GM19025 (cell line): ENCODE data around the gene RNPC3.

Experiments
- ATAC-seq: cut with Tn5 transposase; IDR thresholded peaks from one replicate; pipeline ENCODE4 v1.9.1; 2021; ENCODE audit warnings: mild to moderate bottlenecking, low read depth, moderate library complexity; ENCODE audit not compliant: unreplicated experiment

RNPC3 gene, protein sequence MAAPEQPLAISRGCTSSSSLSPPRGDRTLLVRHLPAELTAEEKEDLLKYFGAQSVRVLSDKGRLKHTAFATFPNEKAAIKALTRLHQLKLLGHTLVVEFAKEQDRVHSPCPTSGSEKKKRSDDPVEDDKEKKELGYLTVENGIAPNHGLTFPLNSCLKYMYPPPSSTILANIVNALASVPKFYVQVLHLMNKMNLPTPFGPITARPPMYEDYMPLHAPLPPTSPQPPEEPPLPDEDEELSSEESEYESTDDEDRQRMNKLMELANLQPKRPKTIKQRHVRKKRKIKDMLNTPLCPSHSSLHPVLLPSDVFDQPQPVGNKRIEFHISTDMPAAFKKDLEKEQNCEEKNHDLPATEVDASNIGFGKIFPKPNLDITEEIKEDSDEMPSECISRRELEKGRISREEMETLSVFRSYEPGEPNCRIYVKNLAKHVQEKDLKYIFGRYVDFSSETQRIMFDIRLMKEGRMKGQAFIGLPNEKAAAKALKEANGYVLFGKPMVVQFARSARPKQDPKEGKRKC

DNA sequence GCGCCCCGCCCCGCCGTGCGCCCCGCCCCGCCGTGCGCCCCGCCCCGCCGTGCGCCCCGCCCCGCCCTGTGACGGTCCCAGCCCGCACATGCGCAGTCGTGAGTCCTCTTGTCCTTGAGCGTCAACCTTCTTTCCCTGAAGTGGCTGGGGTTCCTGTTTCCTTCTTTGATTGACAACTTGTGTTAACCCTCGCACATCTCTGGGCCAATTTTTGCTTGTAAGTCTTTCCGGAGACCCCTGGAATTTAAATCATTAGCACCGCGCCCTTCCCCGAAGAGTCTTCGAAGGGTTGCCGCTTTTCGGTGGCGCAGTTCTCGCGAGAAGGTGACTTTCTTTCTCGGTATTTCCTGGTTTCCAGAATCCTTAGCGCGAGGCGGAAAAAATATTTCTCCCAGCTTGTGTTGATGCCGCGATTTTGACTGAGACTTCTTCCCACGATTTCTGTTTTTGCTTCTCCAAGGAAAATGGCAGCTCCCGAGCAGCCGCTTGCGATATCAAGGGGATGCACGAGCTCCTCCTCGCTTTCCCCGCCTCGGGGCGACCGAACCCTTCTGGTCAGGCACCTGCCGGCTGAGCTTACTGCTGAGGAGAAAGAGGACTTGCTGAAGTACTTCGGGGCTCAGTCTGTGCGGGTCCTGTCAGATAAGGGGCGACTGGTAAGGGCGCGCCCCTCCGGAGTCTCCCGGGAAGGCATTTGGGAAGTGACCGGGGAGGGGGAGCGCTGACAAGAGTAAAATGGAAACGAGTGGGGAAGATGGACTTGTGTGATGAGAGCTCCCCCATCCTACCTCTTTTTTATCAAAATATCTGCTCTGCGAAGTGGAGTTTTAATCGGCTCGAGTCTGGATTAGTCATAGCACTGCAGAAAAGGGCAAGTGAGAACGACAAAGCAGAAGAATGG is at the start of gene RNPC3:
Gene RNPC3, plus strand, starts transcription at position 93 of the 901 bp plus-strand sequence. Its CDS starts 372 bp downstream, at position 465.
- ATAC-seq = peak; percentile 76

DNA sequence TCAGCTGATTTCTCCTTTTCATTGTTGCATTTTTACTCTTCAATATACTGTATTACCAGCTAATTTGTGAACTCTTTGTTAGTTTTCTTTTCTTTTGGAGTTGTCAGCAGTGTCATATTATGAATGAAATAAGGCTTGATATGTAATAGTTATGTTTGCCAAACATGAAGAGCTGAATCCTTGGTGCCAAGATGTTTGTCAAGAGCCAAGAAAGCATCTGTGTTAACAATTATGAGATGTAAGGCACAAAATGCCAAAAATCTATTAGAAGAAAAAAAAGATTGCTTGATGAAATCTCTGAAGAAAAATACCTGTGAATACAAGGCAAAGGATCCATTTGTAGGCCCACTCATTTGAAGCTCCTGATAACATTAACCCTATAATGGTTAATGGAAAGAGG is 48.4 kb upstream of the RNPC3 start:
- no peak for ATAC-seq

DNA sequence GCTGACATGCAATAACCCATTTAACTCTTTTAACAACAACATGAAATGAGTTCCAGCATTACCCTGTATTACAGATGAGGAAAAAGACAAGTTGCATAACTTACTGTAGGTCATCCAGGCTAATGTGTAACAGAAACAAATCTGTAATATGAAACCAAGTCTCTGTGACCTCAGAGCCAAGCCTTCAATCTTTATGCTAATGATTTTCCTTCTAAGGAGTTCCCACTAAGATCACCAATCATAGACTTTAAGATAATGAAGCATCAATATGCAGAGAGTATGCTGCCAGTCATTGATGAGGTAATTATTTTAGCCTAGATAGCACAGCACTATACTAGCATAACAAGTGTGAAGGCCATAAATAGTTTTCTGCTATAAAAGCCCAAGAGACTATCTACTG is 35.6 kb upstream of the RNPC3 start:
- peak; percentile 75 for ATAC-seq

DNA sequence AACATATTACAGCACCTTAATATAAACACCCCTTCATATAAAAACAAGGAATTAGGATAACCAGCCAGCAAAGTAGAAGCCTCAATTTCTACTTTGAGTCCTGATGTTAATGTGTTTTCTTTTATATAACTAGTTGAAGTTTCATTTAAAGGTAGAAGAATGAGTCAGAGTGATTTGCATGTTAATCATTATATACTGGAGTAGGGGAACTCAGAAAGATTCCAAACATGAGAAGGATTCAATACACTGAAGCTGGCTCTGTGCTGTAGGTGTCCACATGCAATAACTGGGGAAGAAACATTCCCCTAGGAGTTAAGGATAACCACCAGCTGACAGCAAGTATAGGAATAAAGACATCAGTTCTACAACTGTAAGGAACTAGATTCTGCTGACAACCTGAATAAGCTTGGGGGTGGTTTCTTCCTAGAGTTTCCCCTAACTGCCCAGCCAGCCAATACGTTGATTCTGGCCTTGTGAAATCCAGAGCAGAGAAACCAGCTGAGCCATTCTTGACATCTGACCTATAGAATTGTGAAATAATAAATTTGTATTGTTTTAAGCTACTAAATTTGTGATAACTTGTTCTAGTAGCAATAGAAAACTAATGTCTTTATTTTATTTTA is 33.4 kb upstream of the RNPC3 start:
- no peak for ATAC-seq

GRCh38 chr1:103496014-103496635 is 29.4 kb upstream of the RNPC3 start:
- ATAC-seq = no peak

- ATAC-seq = no peak
These were observed 28.1 kb upstream of the RNPC3 start for GRCh38 chr1:103497404-103497803.

- ATAC-seq = no peak
These were observed 16.2 kb upstream of the RNPC3 start for GRCh38 chr1:103509250-103509649.

- ATAC-seq = no peak
These were observed 11.8 kb upstream of the RNPC3 start for GRCh38 chr1:103513711-103514110.

- ATAC-seq = peak; percentile 66
These were observed 10.5 kb upstream of the RNPC3 start for GRCh38 chr1:103514920-103515503.

- no peak for ATAC-seq
These were observed 9.2 kb upstream of the RNPC3 start for GRCh38 chr1:103516283-103516682.

DNA sequence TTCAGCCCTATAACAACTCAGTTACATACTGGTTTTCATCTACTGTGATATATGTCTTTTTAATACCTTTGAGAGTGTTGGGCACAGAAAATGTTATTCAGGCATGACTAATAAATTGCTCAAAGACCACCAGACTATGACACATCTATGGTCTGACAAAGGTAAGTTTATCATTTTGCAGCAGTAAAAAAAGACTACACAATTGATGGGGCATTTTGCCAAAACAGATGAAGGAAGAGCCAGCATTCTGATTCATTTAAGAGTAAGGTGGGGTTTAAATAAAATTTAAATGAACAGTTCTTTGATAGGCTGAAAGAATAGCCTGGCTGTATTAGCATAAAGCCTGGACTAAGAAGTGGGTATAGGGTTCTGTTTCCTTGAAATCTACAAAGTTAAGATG is 8.8 kb upstream of the RNPC3 start:
- no peak for ATAC-seq

DNA sequence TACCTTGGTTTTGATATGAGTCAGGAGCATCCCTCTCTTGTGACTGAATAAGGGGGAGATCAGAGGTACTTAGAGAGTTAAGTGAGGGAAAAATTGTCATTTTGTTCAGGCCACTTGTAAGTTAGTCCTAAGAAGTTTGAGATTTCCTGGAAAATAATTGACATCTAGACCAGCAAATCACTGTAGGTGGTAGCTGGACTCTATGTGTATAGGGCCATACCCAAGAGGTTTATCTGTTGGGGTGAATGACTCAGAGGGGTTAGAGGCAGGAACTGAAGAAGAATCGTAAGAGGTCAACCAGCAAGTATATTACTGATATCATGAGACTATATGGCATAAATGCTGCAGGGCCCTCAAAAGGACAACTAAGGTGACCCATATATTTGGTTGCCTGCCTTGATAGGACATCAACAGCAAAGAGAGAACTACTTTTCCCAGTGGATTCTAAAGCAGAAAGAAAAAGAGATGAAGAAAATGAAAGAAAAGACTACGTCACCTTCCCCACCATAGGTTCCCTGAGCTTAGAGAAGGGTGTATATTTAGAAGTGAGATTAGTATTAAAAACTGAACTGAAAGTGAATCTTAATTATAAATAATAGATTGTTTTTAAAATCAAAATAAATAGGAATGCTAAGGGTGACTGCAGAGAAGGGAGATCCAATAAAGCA is 8.0 kb upstream of the RNPC3 start:
- peak; percentile 77 for ATAC-seq

DNA sequence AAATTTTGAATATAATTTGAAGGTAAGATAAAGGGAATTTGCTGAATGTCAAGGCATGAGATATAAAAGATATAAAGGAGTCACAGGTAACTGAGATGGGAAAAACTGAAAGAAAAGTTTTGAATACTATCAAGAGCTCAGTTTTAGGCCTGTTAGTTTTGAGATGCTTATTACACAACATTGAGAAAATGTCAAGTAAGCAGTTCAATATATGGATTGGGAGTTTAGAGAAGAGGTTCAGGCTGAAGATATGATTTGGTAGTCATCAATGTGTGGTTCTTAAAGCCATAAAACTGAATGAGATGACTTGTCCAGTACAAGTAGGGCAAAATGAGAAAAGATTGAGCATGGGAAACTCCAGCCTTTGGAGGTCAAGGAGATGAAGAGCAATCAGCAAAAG is 4.7 kb upstream of the RNPC3 start:
- ATAC-seq = no peak

DNA sequence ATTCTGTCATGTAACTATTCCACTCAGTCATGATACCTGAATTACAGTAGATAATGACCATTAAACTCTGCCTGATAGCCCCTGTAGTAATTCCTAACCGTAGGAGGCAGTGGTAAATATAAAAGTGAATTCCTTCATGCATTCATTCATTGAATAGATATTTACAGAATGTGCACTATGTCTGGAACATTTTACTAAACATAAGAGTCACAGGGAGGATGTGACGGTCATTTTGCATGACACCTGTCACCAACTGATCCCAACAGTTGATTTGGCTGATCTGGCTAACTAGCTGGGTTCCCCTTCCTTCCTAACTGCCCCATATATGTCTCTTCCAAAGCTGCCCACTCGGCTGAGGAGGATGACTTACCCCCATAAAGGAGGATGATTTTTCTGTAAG is 2.2 kb upstream of the RNPC3 start:
- no peak for ATAC-seq

GRCh38 chr1:103525114-103525606 is 339 bp upstream of the RNPC3 start:
- ATAC-seq = peak; percentile 45

DNA sequence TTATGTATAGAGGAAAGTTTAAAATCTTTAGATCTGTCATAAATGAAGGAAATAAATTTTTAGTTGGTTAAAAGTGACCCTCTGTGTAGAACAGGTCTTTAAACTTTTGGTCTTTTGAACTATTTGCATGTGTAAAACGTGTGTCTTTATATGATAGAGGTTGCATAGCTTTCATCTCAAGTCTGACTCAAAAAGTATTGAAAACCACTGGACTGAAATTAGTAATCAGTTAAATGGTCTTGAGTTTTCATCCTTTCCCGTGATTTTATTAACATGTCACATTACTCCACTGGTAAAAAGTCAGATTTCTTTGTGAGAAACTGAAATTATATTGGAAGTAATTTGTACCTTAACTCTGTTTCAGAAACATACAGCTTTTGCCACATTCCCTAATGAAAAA is 1.8 kb downstream of the RNPC3 start:
- ATAC-seq = no peak

DNA sequence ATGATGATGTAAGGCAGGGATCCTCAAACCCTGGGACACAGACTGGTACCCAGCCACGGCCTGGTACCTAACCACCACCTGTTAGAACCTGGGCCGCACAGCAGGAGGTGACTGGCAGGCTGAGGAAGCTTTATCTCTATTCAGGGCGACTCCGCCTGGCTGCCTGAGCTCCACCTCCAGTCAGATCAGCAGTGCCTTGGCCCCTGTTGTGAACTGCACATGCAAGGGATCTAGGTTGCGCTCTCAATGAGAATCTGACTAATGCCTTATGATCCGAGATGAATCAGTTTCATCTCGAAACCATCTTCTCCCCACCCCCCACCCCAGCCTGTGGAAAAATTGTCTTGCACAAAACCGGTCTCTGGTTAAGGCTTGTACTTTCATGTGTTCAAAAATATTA is 4.2 kb downstream of the RNPC3 start:
- no peak for ATAC-seq

DNA sequence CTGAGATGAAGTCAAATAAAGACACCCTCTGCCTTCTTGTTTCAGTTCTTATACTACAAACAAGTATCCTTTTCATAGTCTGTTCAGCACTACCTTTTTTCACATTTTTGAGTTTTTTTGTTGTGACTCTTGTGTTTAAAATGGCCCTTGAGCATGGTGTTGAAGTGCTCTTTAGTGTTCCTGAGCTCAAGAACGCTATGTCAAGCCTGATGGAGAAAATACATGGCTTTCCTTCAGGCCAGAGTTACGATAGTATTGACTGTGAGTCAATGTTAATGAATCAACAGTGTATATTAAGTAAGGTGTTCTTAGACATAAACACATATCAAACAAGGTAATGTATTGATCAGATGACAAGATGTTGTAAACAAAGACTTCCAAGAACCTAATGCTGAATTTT is 12.7 kb downstream of the RNPC3 start:
- no peak for ATAC-seq

- ATAC-seq = no peak
These were observed 15.9 kb downstream of the RNPC3 start for GRCh38 chr1:103541431-103541830.
